ENCODE measurements around the gene CCL13.

Gene CCL13

DNA sequence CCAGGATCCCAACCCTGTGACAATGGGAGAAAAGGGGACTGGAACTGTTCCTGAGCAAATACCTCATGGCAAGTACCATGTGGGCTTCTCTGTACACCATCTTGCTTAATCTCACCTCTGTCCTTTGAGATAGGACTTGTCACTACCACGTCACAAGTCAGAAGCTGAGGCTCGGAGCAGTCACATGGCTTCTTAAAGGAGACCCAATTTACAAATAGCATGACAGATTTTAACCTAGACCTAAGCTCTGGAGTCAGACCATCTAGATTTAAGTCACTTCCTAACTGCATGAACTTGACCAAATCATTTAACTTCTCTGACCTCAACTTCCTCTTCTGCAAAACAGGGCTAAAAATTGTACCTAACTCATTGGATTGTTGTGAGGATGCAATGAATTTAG, 42.7 kb downstream of the CCL13 start:
- H3K4me2 ChIP-seq (ENCODE audit: low read length, poor library complexity, severe bottlenecking) = no peak overlapping the region
- H3K14ac ChIP-seq (ENCODE audit: low read length in 2 of 2) = no peak overlapping the region
- H2AK5ac ChIP-seq (ENCODE audit: low read length, severe bottlenecking) = no peak overlapping the region
- no peak overlapping the region for H4K8ac ChIP-seq (ENCODE audit: low read length)
- no peaks in the 10 kb centered on the region for H3K4me1 ChIP-seq (ENCODE audit: control insufficient read depth, insufficient read depth, low read depth, low read length)
- H3K9me3 ChIP-seq (ENCODE audit: control insufficient read depth, low read length) = no peaks in the 10 kb centered on the region
- no peaks in the 10 kb centered on the region for H3K36me3 ChIP-seq (ENCODE audit: control insufficient read depth in 1 of 2, insufficient read depth in 2 of 2, low read depth in 1 of 2, low read length in 2 of 2)
- H3K4ac ChIP-seq (ENCODE audit: low read depth in 1 of 2, low read length in 2 of 2) = no peak overlapping the region
- H3K79me1 ChIP-seq (replicated peaks; ENCODE audit: low read length, poor library complexity, severe bottlenecking) = no peaks in the 10 kb centered on the region
- H2BK12ac ChIP-seq (ENCODE audit: low read length in 2 of 2) = no peak overlapping the region
- no peak overlapping the region for H3K23ac ChIP-seq (ENCODE audit: low read length in 2 of 2)
- H3K18ac ChIP-seq (ENCODE audit: low read depth in 1 of 2, low read length in 2 of 2) = no peak overlapping the region
- H2BK5ac ChIP-seq (ENCODE audit: low read depth, low read length, poor library complexity, severe bottlenecking) = no peak overlapping the region
- H3K27me3 ChIP-seq (ENCODE audit: control insufficient read depth in 1 of 2, insufficient read depth in 1 of 2, low read length in 2 of 2) = peaks cover 0 to 63% of the 10 kb centered on the region in 2 experiments
- DNase-seq = no peak
- 46% methylated on average over 2 of the region's 2 CpGs for WGBS
- no peak overlapping the region for H3K27ac ChIP-seq (ENCODE audit: low read length, poor library complexity, severe bottlenecking)
- no peak overlapping the region for H2AFZ ChIP-seq (ENCODE audit: low read depth, low read length)
- no peak overlapping the region for H2BK120ac ChIP-seq (ENCODE audit: low read depth, low read length)
- H3K4me3 ChIP-seq (ENCODE audit: insufficient read depth in 1 of 2, low read depth in 1 of 2, low read length in 2 of 2) = no peak overlapping the region
- H3K9ac ChIP-seq (ENCODE audit: low read length) = no peak overlapping the region
- no peak overlapping the region for H2BK15ac ChIP-seq (ENCODE audit: low read depth, poor library complexity, severe bottlenecking)
- no peak overlapping the region for H4K91ac ChIP-seq (ENCODE audit: low read length)

DNA sequence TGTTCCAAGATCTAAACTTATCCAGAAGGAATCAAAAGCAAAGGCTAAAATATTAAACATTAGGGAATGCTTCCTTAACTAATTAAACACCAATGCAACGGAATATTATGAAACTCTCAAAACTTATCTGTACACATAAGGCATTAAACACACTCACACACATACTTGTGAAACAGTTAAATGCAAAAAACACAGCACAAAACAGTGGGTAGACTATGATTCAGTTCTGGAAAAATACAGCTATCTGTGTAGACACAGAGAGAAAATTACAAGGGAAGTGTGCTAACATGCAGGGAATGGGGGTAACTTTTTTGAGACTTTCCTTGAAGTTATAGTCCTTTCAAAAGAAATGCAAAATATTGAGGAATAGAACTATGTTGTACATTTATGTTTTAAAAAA, 43.4 kb downstream of the CCL13 start:
- no peak overlapping the region for H3K4ac ChIP-seq (ENCODE audit: low read depth in 1 of 2, low read length in 2 of 2)

DNA sequence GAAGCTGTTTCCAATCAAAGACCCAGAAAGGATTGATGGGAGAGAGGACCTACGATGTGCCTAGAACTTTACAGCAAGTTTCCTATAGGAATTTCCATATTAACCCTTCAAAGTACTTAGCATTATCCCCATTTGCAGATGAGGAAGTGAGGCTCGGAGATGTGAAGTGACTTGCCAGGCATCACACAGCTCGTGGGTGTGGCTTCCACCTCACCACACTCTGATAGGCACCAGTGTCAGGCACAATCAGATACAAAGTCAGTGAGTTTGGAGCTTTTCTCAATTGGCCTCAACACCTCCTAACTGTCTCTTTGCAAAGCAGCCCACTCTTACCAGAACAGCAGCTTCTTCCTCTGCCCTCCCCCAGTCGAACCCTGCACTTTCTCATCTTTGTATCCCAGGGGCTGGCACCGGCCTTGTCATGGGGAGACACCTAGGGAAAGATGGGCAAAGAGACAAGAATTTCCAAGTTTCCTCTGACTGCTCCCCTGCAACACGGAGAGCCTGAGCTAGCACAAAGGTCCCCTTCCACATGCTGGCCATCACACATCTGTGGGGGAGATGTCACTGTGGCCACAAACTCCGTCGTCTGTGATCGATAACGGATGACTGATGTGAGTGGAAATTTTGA, 44.1 kb downstream of the CCL13 start:
- H3K4me2 ChIP-seq (ENCODE audit: low read length, poor library complexity, severe bottlenecking) = no peak overlapping the region
- H4K8ac ChIP-seq (ENCODE audit: low read length) = no peak overlapping the region
- no peak overlapping the region for H2AK5ac ChIP-seq (ENCODE audit: low read length, severe bottlenecking)
- H2BK15ac ChIP-seq (ENCODE audit: low read depth, poor library complexity, severe bottlenecking) = no peak overlapping the region
- no peak overlapping the region for H4K91ac ChIP-seq (ENCODE audit: low read length)
- no peak overlapping the region for H3K27ac ChIP-seq (ENCODE audit: low read length, poor library complexity, severe bottlenecking)
- H3K4me1 ChIP-seq (ENCODE audit: control insufficient read depth, insufficient read depth, low read depth, low read length) = no peaks in the 10 kb centered on the region
- H2BK12ac ChIP-seq (ENCODE audit: low read length in 2 of 2) = no peak overlapping the region
- no peak overlapping the region for H3K18ac ChIP-seq (ENCODE audit: low read depth in 1 of 2, low read length in 2 of 2)
- H3K36me3 ChIP-seq (ENCODE audit: control insufficient read depth in 1 of 2, insufficient read depth in 2 of 2, low read depth in 1 of 2, low read length in 2 of 2) = no peaks in the 10 kb centered on the region
- no peaks in the 10 kb centered on the region for H3K9me3 ChIP-seq (ENCODE audit: control insufficient read depth, low read length)
- no peak overlapping the region for H2AFZ ChIP-seq (ENCODE audit: low read depth, low read length)
- H3K23ac ChIP-seq (ENCODE audit: low read length in 2 of 2) = no peak overlapping the region
- no peak overlapping the region for H2BK5ac ChIP-seq (ENCODE audit: low read depth, low read length, poor library complexity, severe bottlenecking)
- no peak overlapping the region for H3K4me3 ChIP-seq (ENCODE audit: insufficient read depth in 1 of 2, low read depth in 1 of 2, low read length in 2 of 2)
- no peaks in the 10 kb centered on the region for H3K79me1 ChIP-seq (replicated peaks; ENCODE audit: low read length, poor library complexity, severe bottlenecking)
- peaks cover 0 to 52% of the 10 kb centered on the region in 2 experiments for H3K27me3 ChIP-seq (ENCODE audit: control insufficient read depth in 1 of 2, insufficient read depth in 1 of 2, low read length in 2 of 2)
- H3K14ac ChIP-seq (ENCODE audit: low read length in 2 of 2) = no peak overlapping the region
- DNase-seq = no peak
- H3K9ac ChIP-seq (ENCODE audit: low read length) = no peak overlapping the region
- WGBS = 77% methylated on average over 10 of the region's 10 CpGs
- no peak overlapping the region for H3K4ac ChIP-seq (ENCODE audit: low read depth in 1 of 2, low read length in 2 of 2)
- no peak overlapping the region for H2BK120ac ChIP-seq (ENCODE audit: low read depth, low read length)

More for the DNA sequence above, 43.4 kb downstream of the CCL13 start:
- no peak overlapping the region for H3K4me2 ChIP-seq (ENCODE audit: low read length, poor library complexity, severe bottlenecking)
- no peak overlapping the region for H2BK12ac ChIP-seq (ENCODE audit: low read length in 2 of 2)
- H3K4me1 ChIP-seq (ENCODE audit: control insufficient read depth, insufficient read depth, low read depth, low read length) = no peaks in the 10 kb centered on the region
- WGBS = 40% methylated on average over 1 of the region's 1 CpG
- no peak overlapping the region for H3K27ac ChIP-seq (ENCODE audit: low read length, poor library complexity, severe bottlenecking)
- H2AFZ ChIP-seq (ENCODE audit: low read depth, low read length) = no peak overlapping the region
- H3K36me3 ChIP-seq (ENCODE audit: control insufficient read depth in 1 of 2, insufficient read depth in 2 of 2, low read depth in 1 of 2, low read length in 2 of 2) = no peaks in the 10 kb centered on the region
- H3K9ac ChIP-seq (ENCODE audit: low read length) = no peak overlapping the region
- no peak overlapping the region for H3K14ac ChIP-seq (ENCODE audit: low read length in 2 of 2)
- H2AK5ac ChIP-seq (ENCODE audit: low read length, severe bottlenecking) = no peak overlapping the region
- no peak overlapping the region for H3K18ac ChIP-seq (ENCODE audit: low read depth in 1 of 2, low read length in 2 of 2)
- H4K91ac ChIP-seq (ENCODE audit: low read length) = no peak overlapping the region
- peaks cover 0 to 59% of the 10 kb centered on the region in 2 experiments for H3K27me3 ChIP-seq (ENCODE audit: control insufficient read depth in 1 of 2, insufficient read depth in 1 of 2, low read length in 2 of 2)
- no peak overlapping the region for H2BK15ac ChIP-seq (ENCODE audit: low read depth, poor library complexity, severe bottlenecking)
- DNase-seq = no peak
- H3K4me3 ChIP-seq (ENCODE audit: insufficient read depth in 1 of 2, low read depth in 1 of 2, low read length in 2 of 2) = no peak overlapping the region
- H3K79me1 ChIP-seq (replicated peaks; ENCODE audit: low read length, poor library complexity, severe bottlenecking) = no peaks in the 10 kb centered on the region
- H2BK120ac ChIP-seq (ENCODE audit: low read depth, low read length) = no peak overlapping the region
- H3K9me3 ChIP-seq (ENCODE audit: control insufficient read depth, low read length) = no peaks in the 10 kb centered on the region
- no peak overlapping the region for H4K8ac ChIP-seq (ENCODE audit: low read length)
- H2BK5ac ChIP-seq (ENCODE audit: low read depth, low read length, poor library complexity, severe bottlenecking) = no peak overlapping the region
- H3K23ac ChIP-seq (ENCODE audit: low read length in 2 of 2) = no peak overlapping the region

DNA sequence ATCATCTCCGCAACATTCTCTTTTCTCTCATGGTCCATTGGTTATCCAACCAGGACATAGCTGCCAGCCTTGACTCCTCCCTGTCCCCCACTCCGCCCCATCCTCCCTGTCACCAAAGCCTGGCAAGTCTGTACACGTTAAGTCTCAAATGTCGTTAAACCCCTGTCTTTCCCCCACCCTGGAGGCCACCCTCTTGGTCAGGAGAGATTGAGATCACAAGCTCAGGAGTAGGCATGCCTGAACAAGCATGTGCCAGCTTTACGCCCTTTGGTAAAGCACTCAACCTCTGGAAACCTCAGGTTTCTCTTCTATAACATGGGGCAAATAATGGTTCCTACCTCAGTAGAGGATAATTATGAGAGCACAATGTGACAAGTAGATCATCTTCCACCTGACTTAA, 44.9 kb downstream of the CCL13 start:
- Histone ChIP-seq H3K79me1 (replicated peaks; ENCODE audit: low read length, poor library complexity, severe bottlenecking) (no peaks in the 10 kb centered on the region), H2BK5ac (ENCODE audit: low read depth, low read length, poor library complexity, severe bottlenecking) (no peak overlapping the region), H3K27me3 (ENCODE audit: control insufficient read depth in 1 of 2, insufficient read depth in 1 of 2, low read length in 2 of 2) (peaks cover 0 to 45% of the 10 kb centered on the region in 2 experiments), H2BK15ac (ENCODE audit: low read depth, poor library complexity, severe bottlenecking) (no peak overlapping the region), H3K4ac (ENCODE audit: low read depth in 1 of 2, low read length in 2 of 2) (no peak overlapping the region), H3K36me3 (ENCODE audit: control insufficient read depth in 1 of 2, insufficient read depth in 2 of 2, low read depth in 1 of 2, low read length in 2 of 2) (no peaks in the 10 kb centered on the region), H3K27ac (ENCODE audit: low read length, poor library complexity, severe bottlenecking) (no peak overlapping the region), H4K91ac (ENCODE audit: low read length) (no peak overlapping the region), H3K18ac (ENCODE audit: low read depth in 1 of 2, low read length in 2 of 2) (no peak overlapping the region), H2AFZ (ENCODE audit: low read depth, low read length) (no peak overlapping the region), H2BK120ac (ENCODE audit: low read depth, low read length) (no peak overlapping the region), H3K23ac (ENCODE audit: low read length in 2 of 2) (no peak overlapping the region), H3K9me3 (ENCODE audit: control insufficient read depth, low read length) (no peaks in the 10 kb centered on the region), H3K14ac (ENCODE audit: low read length in 2 of 2) (no peak overlapping the region), H4K8ac (ENCODE audit: low read length) (no peak overlapping the region), H3K4me2 (ENCODE audit: low read length, poor library complexity, severe bottlenecking) (no peak overlapping the region), H2BK12ac (ENCODE audit: low read length in 2 of 2) (no peak overlapping the region), H3K4me3 (ENCODE audit: insufficient read depth in 1 of 2, low read depth in 1 of 2, low read length in 2 of 2) (no peak overlapping the region), H3K9ac (ENCODE audit: low read length) (no peak overlapping the region), H3K4me1 (ENCODE audit: control insufficient read depth, insufficient read depth, low read depth, low read length) (no peaks in the 10 kb centered on the region), H2AK5ac (ENCODE audit: low read length, severe bottlenecking) (no peak overlapping the region)
- 74% methylated on average over 5 of the region's 5 CpGs for WGBS
- DNase-seq = no peak
